HEK293T (cell line): ENCODE data around the gene CSK.

Source experiments
- CTCF ChIA-PET: fragments of 350-600 bp; formaldehyde crosslinking; extraction: SDS; loops from one replicate; lab custom pipeline; 2021; ENCODE audit warnings: antibody characterized with exemption, inconsistent platforms; lab: Yijun Ruan, JAX
- POLR2A ChIA-PET: fragments of 350-600 bp; formaldehyde crosslinking; extraction: SDS; loops from one replicate; lab custom pipeline; 2020; ENCODE audit warnings: antibody characterized with exemption, inconsistent platforms; lab: Yijun Ruan, JAX
- DNase-seq: peaks from one replicate; pipeline ENCODE4 v3.0.0; 2012; ENCODE audit warnings: mixed read lengths; ENCODE audit errors: extremely low spot score
- ARNT ChIP-seq: fragments of 450-650 bp; IDR thresholded peaks from 2 replicates; pipeline ENCODE4 v1.6.1; 2017; ENCODE audit warnings: mild to moderate bottlenecking
- BHLHE40 ChIP-seq: fragments of 450-650 bp; IDR thresholded peaks from 2 replicates; pipeline ENCODE4 v1.6.1; 2016; ENCODE audit warnings: mild to moderate bottlenecking, moderate library complexity, borderline replicate concordance
- CTBP1 ChIP-seq: fragments of 450-650 bp; IDR thresholded peaks from 2 replicates; pipeline ENCODE4 v1.6.1; 2016; ENCODE audit warnings: borderline replicate concordance
- ELF4 ChIP-seq: fragments of 450-650 bp; IDR thresholded peaks from 2 replicates; pipeline ENCODE4 v1.6.1; 2017; ENCODE audit warnings: antibody characterized with exemption
- FOXA1 ChIP-seq: fragments of 450-650 bp; IDR thresholded peaks from 2 replicates; pipeline ENCODE4 v1.6.1; 2016; ENCODE audit warnings: mild to moderate bottlenecking
- FOXK2 ChIP-seq: fragments of 450-650 bp; IDR thresholded peaks from 2 replicates; pipeline ENCODE4 v1.6.1; 2016; ENCODE audit warnings: mild to moderate bottlenecking
- FOXM1 ChIP-seq: fragments of 450-650 bp; IDR thresholded peaks from 2 replicates; pipeline ENCODE4 v1.6.1; 2017; ENCODE audit warnings: mild to moderate bottlenecking, borderline replicate concordance
- HDGF ChIP-seq: fragments of 450-650 bp; IDR thresholded peaks from 2 replicates; pipeline ENCODE4 v1.6.1; 2017; ENCODE audit warnings: antibody characterized with exemption, borderline replicate concordance
- L3MBTL2 ChIP-seq: fragments of 450-650 bp; conservative IDR thresholded peaks from 2 replicates; pipeline ENCODE4 v1.6.1; 2016; ENCODE audit warnings: mild to moderate bottlenecking
- LEF1 ChIP-seq: fragments of 450-650 bp; IDR thresholded peaks from 2 replicates; pipeline ENCODE4 v1.6.1; 2017; ENCODE audit warnings: mild to moderate bottlenecking, borderline replicate concordance
- NFRKB ChIP-seq: fragments of 450-650 bp; IDR thresholded peaks from 2 replicates; pipeline ENCODE4 v1.6.1; 2016; ENCODE audit warnings: mild to moderate bottlenecking, moderate library complexity
- PKNOX1 ChIP-seq: fragments of 450-650 bp; IDR thresholded peaks from 2 replicates; pipeline ENCODE4 v1.6.1; 2016
- SP1 ChIP-seq: fragments of 450-650 bp; IDR thresholded peaks from 2 replicates; pipeline ENCODE4 v1.6.1; 2017
- SUZ12 ChIP-seq: fragments of 450-650 bp; IDR thresholded peaks from 2 replicates; pipeline ENCODE4 v1.6.1; 2016; ENCODE audit warnings: mild to moderate bottlenecking
- TARDBP ChIP-seq: fragments of 450-650 bp; IDR thresholded peaks from 2 replicates; pipeline ENCODE4 v1.6.1; 2016
- ZNF384 ChIP-seq: fragments of 450-650 bp; IDR thresholded peaks from 2 replicates; pipeline ENCODE4 v1.6.1; 2016

The CSK gene

GRCh38 chr15:74795966-74796625 lies 14.2 kb downstream of the CSK start:
- POLR2A ChIA-PET, result no interaction called here
- no peak for DNase-seq
- CTCF ChIA-PET, result interaction anchor here (0.8 to 2.6 kb wide), 3 partner anchors 8 to 25 kb away, joined by 3 to 12 read pairs (median 4); no protein-coding TSS in a partner anchor
- TF ChIP-seq PKNOX1, result no peak
- no peak for TF ChIP-seq L3MBTL2
- TF ChIP-seq ELF4, result no peak
- TF ChIP-seq BHLHE40, result no peak
- TF ChIP-seq ARNT, result no peak
- no peak for TF ChIP-seq LEF1
- no peak for TF ChIP-seq SUZ12
- no peak for TF ChIP-seq ZNF384
- no peak for TF ChIP-seq NFRKB
- no peak for TF ChIP-seq FOXM1
- TF ChIP-seq CTBP1, result no peak
- TF ChIP-seq TARDBP, result no peak
- no peak for TF ChIP-seq FOXA1
- no peak for TF ChIP-seq SP1
- no peak for TF ChIP-seq FOXK2
- no peak for TF ChIP-seq HDGF

- ChIA-PET POLR2A (no interaction called here), CTCF (interaction anchor here (0.9 to 1.5 kb wide), 10 partner anchors 11 to 167 kb away, joined by 3 to 11 read pairs (median 6); no protein-coding TSS in a partner anchor)
- TF ChIP-seq SUZ12, result no peak
- TF ChIP-seq ELF4, result no peak
- no peak for TF ChIP-seq TARDBP
- TF ChIP-seq PKNOX1, result no peak
- no peak for TF ChIP-seq BHLHE40
- TF ChIP-seq NFRKB, result no peak
- no peak for TF ChIP-seq CTBP1
- no peak for DNase-seq
These were observed 16.7 kb downstream of the CSK start for GRCh38 chr15:74798388-74799254.

- TF ChIP-seq SUZ12, result no peak
- TF ChIP-seq TARDBP, result no peak
- no peak for TF ChIP-seq SP1
- TF ChIP-seq ZNF384, result no peak
- TF ChIP-seq FOXM1, result no peak
- TF ChIP-seq FOXK2, result no peak
- no peak for TF ChIP-seq HDGF
- no peak for TF ChIP-seq ARNT
- no peak for TF ChIP-seq NFRKB
- TF ChIP-seq BHLHE40, result no peak
- no peak for TF ChIP-seq L3MBTL2
- no peak for TF ChIP-seq FOXA1
- no peak for TF ChIP-seq ELF4
- TF ChIP-seq CTBP1, result no peak
- no peak for DNase-seq
- ChIA-PET CTCF (interaction anchor here (0.7 to 1.5 kb wide), 13 partner anchors 9 to 168 kb away, joined by 3 to 11 read pairs (median 4); partner anchors contain the start of gene CSK), POLR2A (interaction anchor here (0.6 to 0.8 kb wide), 3 partner anchors 10 to 40 kb away, joined by 3 read pairs; no protein-coding TSS in a partner anchor)
These were observed 17.5 kb downstream of the CSK start for GRCh38 chr15:74799255-74799855.

- ChIA-PET CTCF (interaction anchor here (0.7 to 1.5 kb wide), 17 partner anchors 8 to 168 kb away, joined by 3 to 11 read pairs (median 5); partner anchors contain the start of gene CSK), POLR2A (interaction anchor here (0.6 to 0.8 kb wide), 3 partner anchors 9 to 40 kb away, joined by 3 read pairs; no protein-coding TSS in a partner anchor)
- TF ChIP-seq FOXA1, result no peak
- TF ChIP-seq HDGF, result peak; percentile 96
- peak; percentile 93 for DNase-seq
These were observed 18.1 kb downstream of the CSK start for GRCh38 chr15:74799856-74800558.

- TF ChIP-seq TARDBP (no peak), SUZ12 (no peak), FOXA1 (no peak)
- ChIA-PET POLR2A (no interaction called here), CTCF (interaction anchor here (0.7 to 1.2 kb wide), 6 partner anchors 9 to 40 kb away, joined by 3 to 6 read pairs (median 4); no protein-coding TSS in a partner anchor)
- no peak for DNase-seq
These were observed 18.7 kb downstream of the CSK start for GRCh38 chr15:74800559-74801094.
